ENCODE results near the gene CHGA. TPM values are rescaled to one million over a fixed set of nuclear protein-coding genes. Genes with fewer than 3 reads are reported as not detected.

The CHGA gene
- total RNA-seq, 1 experiment from 2014 or later = not detected

GRCh38 chr14:92980866-92981265 is 57.9 kb downstream of the CHGA start:
- DNase-seq (ENCODE audit: low spot score) = no peak

- no peak for DNase-seq (ENCODE audit: low spot score)
Measured at GRCh38 chr14:92981726-92982125, 58.8 kb downstream of the CHGA start.

- peak; percentile 36 for DNase-seq (ENCODE audit: low spot score)
Measured at GRCh38 chr14:92982956-92983355, 60.0 kb downstream of the CHGA start.

GRCh38 chr14:92984082-92984788 is 61.3 kb downstream of the CHGA start:
- no peak for DNase-seq (ENCODE audit: low spot score)

Other genes starting within 250 kb of the CHGA start
- gene LGMN, start 174.5 kb upstream of the CHGA start, total RNA-seq (2014; rRNA removed; shearing (Covaris generic)) = 13.0 and 21.3 TPM in 2 replicates
- gene GOLGA5, start 128.8 kb upstream of the CHGA start, total RNA-seq (2014; rRNA removed; shearing (Covaris generic)) = 24.7 and 28.1 TPM in 2 replicates
- gene ITPK1, start 192.8 kb downstream of the CHGA start, total RNA-seq (2014; rRNA removed; shearing (Covaris generic)) = 9.2 and 12.7 TPM in 2 replicates